Cardiac muscle cell (in vitro differentiated cells and primary cell): ENCODE measurements around the gene OBSL1. TPM values are rescaled to one million over a fixed set of nuclear protein-coding genes. Genes with fewer than 3 reads are reported as not detected.

Experiments used
- DNase-seq, 2 donors: peaks; one replicate each; pipeline versions ENCODE4 v3.0.0 to v3.0.0-alpha.2; 2010 to 2017; ENCODE audit warnings: low read depth in 1 of 2, low spot score in 1 of 2
- H3K27ac ChIP-seq: fragments of 200-600 bp; sonication (generic); 2 replicates; pipeline ENCODE4 v1.5.1; 2016
- H3K27me3 ChIP-seq: fragments of 200-600 bp; sonication (generic); 2 replicates; pipeline ENCODE4 v1.6.0; 2016; ENCODE audit warnings: control low read depth
- H3K36me3 ChIP-seq: fragments of 200-600 bp; sonication (generic); 2 replicates; pipeline ENCODE4 v1.5.1; 2016; ENCODE audit warnings: control low read depth
- H3K4me1 ChIP-seq: fragments of 200-600 bp; sonication (generic); 2 replicates; pipeline ENCODE4 v1.8.1; 2017; ENCODE audit warnings: low read depth, mild to moderate bottlenecking, mixed run types
- H3K4me3 ChIP-seq: fragments of 200-600 bp; sonication (generic); 2 replicates; pipeline ENCODE4 v1.5.1; 2016; ENCODE audit warnings: mild to moderate bottlenecking
- H3K9me3 ChIP-seq: fragments of 200-600 bp; sonication (generic); 2 replicates; pipeline ENCODE4 v1.5.1; 2017; ENCODE audit warnings: low read depth, mild to moderate bottlenecking, control low read depth
- polyA plus RNA-seq: library from polyadenylated mRNA; unstranded; fragments of >200 nt; fragmentation: Nextera tagmentation; extraction: Ambion mirVana; gene quantifications from 2 replicates; pipeline ENCODE4 v1.2.1, GENCODE V29; 2016
- total RNA-seq: library from RNA; depleted of rRNA; stranded (reverse); fragments of >200 nt; gene quantifications from 2 replicates; pipeline ENCODE4 v1.2.3, GENCODE V29; 2016
- TF ChIP-seq, protein P1 (sequence below): IDR thresholded peaks from 2 replicates; pipeline ENCODE4 v1.5.1; 2012; ENCODE audit warnings: low read depth, mild to moderate bottlenecking, low read length

OBSL1 gene
- total and polyA plus RNA-seq, 2 experiments from 2014 or later, result 276 to 746 TPM

DNA sequence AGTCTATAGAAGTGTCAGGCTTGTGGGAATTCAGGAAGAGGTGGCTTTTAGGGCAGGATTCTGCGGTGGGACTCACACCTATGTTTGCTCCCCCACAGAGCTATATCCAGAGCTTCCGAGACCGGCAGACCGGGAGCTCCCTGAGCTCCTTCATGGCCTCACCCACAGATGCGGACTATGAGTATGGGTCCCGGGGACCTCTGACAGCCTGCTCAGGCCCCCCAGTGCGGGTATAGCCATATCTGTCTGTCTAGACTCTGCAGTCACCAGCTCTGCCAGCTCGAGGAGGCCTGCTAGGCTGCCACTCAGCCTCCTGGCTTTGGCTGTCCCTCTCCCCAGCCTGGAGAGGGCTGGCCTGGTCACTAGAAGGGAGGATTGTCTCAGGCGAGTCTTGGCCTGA, 21.7 kb downstream of the OBSL1 start:
- Histone ChIP-seq H3K27me3 (no peaks in the 10 kb centered on the region), H3K9me3 (no peaks in the 10 kb centered on the region), H3K4me1 (peaks cover 3% of the 10 kb centered on the region), H3K4me3 (no peak overlapping the region), H3K27ac (no peak overlapping the region), H3K36me3 (peaks cover 3% of the 10 kb centered on the region)
- no peak for DNase-seq
- TF ChIP-seq, protein P1, sequence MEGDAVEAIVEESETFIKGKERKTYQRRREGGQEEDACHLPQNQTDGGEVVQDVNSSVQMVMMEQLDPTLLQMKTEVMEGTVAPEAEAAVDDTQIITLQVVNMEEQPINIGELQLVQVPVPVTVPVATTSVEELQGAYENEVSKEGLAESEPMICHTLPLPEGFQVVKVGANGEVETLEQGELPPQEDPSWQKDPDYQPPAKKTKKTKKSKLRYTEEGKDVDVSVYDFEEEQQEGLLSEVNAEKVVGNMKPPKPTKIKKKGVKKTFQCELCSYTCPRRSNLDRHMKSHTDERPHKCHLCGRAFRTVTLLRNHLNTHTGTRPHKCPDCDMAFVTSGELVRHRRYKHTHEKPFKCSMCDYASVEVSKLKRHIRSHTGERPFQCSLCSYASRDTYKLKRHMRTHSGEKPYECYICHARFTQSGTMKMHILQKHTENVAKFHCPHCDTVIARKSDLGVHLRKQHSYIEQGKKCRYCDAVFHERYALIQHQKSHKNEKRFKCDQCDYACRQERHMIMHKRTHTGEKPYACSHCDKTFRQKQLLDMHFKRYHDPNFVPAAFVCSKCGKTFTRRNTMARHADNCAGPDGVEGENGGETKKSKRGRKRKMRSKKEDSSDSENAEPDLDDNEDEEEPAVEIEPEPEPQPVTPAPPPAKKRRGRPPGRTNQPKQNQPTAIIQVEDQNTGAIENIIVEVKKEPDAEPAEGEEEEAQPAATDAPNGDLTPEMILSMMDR, result no peak

DNA sequence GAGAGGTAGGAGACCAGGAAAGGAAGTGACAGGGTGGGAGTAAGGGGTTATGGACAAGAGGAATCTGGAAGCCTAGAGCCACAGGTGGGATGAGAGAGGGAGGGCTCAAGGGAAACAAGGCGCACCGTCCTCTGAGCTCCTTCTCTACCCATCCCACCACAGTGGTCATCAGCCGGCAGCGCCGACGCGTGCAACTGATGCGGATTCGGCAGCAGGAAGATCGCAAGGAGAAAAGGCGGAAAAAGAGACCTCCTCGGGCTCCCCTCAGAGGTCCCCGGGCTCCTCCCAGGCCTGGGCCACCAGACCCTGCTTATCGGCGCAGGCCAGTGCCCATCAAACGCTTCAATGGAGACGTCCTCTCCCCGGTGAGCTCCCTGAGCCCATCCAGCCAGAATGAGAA, 22.3 kb downstream of the OBSL1 start:
- H3K9me3 ChIP-seq, result no peaks in the 10 kb centered on the region
- H3K4me3 ChIP-seq, result no peak overlapping the region
- no peaks in the 10 kb centered on the region for H3K27me3 ChIP-seq
- H3K4me1 ChIP-seq, result peaks cover 3% of the 10 kb centered on the region
- peaks cover under 1% of the 10 kb centered on the region for H3K36me3 ChIP-seq
- H3K27ac ChIP-seq, result no peak overlapping the region
- no peak for DNase-seq
- TF ChIP-seq, protein P1, result no peak

DNA sequence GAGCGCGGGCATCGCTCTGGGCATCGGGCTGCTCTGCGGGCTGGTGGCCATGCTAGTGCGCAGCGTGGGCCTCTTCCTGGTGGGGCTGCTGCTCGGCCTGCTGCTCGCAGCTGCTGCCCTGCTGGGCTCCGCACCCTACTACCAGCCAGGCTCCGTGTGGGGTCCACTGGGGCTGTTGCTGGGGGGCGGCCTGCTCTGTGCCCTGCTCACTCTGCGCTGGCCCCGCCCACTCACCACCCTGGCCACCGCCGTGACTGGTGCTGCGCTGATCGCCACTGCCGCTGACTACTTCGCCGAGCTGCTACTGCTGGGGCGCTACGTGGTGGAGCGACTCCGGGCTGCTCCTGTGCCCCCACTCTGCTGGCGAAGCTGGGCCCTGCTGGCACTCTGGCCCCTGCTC, 23.7 kb downstream of the OBSL1 start:
- Histone ChIP-seq H3K27me3 (no peaks in the 10 kb centered on the region), H3K27ac (no peak overlapping the region), H3K4me1 (peaks cover 3% of the 10 kb centered on the region), H3K36me3 (no peaks in the 10 kb centered on the region), H3K4me3 (no peak overlapping the region), H3K9me3 (no peaks in the 10 kb centered on the region)
- DNase-seq, result no peak
- TF ChIP-seq, protein P1, result no peak

DNA sequence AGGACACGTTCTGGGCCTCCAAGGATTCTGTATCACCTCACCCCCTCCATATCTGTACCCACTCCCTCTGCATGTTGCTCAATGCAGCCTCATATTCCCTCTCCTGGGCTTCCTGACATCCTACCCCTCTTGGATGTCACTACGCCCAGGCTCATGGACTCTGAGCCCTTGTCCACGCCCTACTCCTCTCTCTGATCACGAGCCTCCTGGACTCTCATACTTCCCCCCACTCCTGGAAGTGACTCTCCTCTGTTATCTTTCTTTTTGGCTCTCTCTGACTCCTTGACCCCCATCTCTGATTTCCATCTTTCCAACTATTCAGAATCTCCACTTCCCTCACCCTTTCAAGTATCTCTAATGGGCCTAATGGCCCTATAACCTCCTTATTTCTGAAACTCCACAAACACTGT, 25.4 kb downstream of the OBSL1 start:
- H3K9me3 ChIP-seq, result no peaks in the 10 kb centered on the region
- peaks cover 4% of the 10 kb centered on the region for H3K36me3 ChIP-seq
- TF ChIP-seq, protein P1, result no peak
- no peak for DNase-seq
- no peak overlapping the region for H3K27ac ChIP-seq
- H3K4me1 ChIP-seq, result peaks cover 5% of the 10 kb centered on the region
- H3K27me3 ChIP-seq, result no peaks in the 10 kb centered on the region
- no peak overlapping the region for H3K4me3 ChIP-seq

DNA sequence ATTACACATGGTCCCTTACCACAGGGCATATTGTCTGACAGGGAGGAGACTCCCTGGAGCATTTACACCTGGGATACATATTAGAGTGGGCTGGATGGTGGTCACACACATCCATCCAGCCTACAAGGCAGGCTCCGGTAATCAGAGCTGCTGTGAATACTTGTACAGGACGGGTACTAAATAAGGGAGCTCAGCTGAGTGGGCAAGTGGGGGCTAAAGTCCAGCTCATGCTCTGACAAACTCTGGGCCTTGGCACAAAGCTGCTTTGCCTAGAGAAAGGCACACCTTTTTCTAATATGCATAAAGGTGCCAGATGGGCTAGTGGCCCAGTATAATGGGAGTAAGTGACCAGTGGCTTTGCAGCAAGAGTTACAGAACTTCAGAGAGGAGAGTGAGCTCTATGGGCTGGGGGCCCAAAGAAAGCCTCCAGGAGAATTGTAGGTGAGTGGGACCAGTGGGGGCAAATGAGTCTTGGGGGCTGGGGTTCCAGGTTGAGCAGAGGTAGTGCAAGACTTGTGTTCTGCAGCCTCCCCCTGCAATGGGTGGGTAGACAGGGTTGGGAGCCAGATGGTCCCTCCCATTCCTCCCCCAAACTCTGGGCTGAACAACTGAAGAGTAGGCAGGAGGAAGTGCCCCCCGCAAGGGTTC, 25.9 kb downstream of the OBSL1 start:
- H3K9me3 ChIP-seq, result no peaks in the 10 kb centered on the region
- no peaks in the 10 kb centered on the region for H3K27me3 ChIP-seq
- no peak overlapping the region for H3K4me3 ChIP-seq
- no peak overlapping the region for H3K27ac ChIP-seq
- DNase-seq, result no peak
- H3K4me1 ChIP-seq, result peaks cover 5% of the 10 kb centered on the region
- peaks cover 6% of the 10 kb centered on the region for H3K36me3 ChIP-seq
- TF ChIP-seq, protein P1, result no peak
